Subcutaneous adipose tissue (tissue), 4 donors: ENCODE measurements around the gene LPIN3. TPM values are rescaled to one million over a fixed set of nuclear protein-coding genes. Genes with fewer than 3 reads are reported as not detected.

Experiments
- total RNA-seq, 4 donors: library from RNA; depleted of rRNA; stranded (reverse); fragments of >200 nt; gene quantifications; one replicate each; pipeline ENCODE4 v1.1.0, GENCODE V29; 2016
- TF ChIP-seq, protein P1 (sequence below): fragments of 450-650 bp; IDR thresholded peaks from one replicate; pipeline ENCODE4 v1.5.1; 2016; ENCODE audit warnings: low read depth, mild to moderate bottlenecking, control low read depth, antibody characterized with exemption, moderate library complexity

Gene LPIN3
- total RNA-seq, 4 donors from 2014 or later: 18.4 to 32.8 (median 24.8) TPM

DNA sequence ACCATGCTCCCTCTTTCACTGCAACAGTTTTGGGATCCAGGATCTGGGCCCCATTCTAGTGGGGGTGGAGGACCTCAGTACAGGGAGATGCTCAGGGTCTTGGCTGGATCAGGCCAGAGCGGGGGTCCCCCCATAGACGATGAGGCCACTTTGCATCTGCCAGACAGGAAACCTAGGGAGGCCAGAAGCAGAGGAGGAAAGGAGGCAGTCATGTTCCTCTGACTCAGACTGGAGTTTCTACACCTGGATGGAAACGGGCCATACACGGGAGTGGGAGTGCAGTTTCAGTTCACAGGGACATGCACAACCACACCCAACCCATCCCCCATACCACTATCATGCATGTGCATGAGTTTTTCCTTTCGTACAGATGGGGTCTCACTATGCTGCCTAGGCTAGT, 29.6 kb downstream of the LPIN3 start:
- TF ChIP-seq, protein P1, sequence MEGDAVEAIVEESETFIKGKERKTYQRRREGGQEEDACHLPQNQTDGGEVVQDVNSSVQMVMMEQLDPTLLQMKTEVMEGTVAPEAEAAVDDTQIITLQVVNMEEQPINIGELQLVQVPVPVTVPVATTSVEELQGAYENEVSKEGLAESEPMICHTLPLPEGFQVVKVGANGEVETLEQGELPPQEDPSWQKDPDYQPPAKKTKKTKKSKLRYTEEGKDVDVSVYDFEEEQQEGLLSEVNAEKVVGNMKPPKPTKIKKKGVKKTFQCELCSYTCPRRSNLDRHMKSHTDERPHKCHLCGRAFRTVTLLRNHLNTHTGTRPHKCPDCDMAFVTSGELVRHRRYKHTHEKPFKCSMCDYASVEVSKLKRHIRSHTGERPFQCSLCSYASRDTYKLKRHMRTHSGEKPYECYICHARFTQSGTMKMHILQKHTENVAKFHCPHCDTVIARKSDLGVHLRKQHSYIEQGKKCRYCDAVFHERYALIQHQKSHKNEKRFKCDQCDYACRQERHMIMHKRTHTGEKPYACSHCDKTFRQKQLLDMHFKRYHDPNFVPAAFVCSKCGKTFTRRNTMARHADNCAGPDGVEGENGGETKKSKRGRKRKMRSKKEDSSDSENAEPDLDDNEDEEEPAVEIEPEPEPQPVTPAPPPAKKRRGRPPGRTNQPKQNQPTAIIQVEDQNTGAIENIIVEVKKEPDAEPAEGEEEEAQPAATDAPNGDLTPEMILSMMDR: no peak

- TF ChIP-seq, protein P1: no peak
Measured at GRCh38 chr20:41371371-41371770, 30.8 kb downstream of the LPIN3 start.

- TF ChIP-seq, protein P1: no peak
Measured at GRCh38 chr20:41373251-41373783, 32.7 kb downstream of the LPIN3 start.

GRCh38 chr20:41373931-41374920, 33.6 kb downstream of the LPIN3 start:
- TF ChIP-seq, protein P1: no peak

DNA sequence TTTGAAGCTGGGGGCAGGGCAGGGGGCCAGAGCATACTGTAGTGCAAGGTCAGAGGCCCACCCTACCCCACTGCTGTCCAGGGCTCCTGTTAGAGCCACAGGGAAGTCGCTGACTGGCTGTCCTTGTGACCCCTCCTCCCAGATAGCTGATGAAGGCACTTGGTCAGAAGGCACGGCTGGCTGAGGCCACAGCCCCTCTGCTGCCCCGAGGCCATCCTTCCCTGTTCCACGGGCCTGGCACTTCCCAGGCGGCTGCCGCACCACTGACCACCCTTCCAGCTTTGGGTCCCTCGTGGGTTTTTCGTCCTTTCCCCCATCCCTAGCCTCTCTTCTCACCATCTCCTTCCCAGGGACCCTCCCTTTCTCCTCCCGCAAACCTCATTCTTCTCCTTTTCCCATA, 35.2 kb downstream of the LPIN3 start:
- TF ChIP-seq, protein P1: no peak

DNA sequence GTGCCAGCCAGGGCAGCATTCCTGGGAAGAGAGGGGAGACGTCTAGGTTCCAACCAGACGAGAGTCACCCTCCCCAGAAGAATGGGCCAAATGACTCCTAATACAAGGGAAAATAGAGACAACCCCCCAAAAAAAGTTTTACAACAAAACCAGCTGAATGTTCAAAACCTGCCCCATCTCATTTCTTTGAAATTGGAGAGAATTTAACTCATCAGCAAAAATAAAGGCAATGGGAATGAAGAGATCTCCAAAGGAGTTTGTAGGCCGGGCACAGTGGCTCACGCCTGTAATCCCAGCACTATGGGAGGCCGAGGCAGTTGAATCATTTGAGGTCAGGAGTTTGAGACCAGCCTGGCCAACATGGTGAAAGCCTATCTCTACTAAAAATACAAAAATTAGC, 35.7 kb downstream of the LPIN3 start:
- TF ChIP-seq, protein P1: no peak

DNA sequence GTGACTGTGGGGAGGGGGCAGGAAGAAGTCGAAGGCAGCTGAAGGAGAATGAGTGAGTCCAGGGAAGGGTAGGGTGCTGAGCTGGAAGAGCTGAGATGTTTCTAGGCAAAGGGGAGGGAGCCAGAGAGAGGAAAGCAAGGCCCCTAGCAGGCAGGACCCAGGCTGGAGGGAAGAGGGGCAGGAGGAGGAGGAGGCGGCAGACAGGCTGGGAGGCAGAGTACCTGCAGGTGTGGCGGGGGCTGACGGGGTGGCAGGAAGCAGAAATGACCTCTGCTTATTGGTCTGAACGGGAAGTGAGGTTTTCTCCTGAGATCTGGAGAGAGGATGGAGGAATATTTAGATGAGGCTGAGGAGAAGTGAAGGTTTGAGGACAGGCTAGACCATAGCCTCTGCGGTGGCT, 36.7 kb downstream of the LPIN3 start:
- TF ChIP-seq, protein P1: no peak
